Measurements from ENCODE around the gene CBLB.

Gene CBLB

DNA sequence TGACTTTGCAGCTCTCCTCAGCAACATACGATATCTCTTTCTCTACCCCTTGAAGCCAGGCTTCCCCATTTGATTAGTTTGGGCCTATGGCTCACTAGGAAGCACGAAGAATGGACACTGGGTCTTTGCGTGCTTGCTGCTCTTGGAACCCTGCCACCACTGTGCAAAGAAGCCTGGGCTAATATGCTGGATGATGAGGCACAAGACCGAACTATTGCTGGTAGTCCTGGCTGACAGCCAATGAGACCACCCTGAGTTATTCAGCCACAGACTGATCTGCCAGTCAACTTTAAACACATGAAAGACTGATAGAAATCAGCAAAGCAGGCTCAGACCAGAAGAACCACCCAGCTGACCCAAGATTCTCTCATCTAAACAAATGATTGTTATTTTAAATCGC is 250.3 kb downstream of the CBLB start:
- no peak overlapping the region for H3K4me3 ChIP-seq (replicated peaks; ENCODE audit: low read depth, low read length)
- no peak for DNase-seq (ENCODE audit: extremely low read depth, low read depth)
- TF ChIP-seq, protein P1, sequence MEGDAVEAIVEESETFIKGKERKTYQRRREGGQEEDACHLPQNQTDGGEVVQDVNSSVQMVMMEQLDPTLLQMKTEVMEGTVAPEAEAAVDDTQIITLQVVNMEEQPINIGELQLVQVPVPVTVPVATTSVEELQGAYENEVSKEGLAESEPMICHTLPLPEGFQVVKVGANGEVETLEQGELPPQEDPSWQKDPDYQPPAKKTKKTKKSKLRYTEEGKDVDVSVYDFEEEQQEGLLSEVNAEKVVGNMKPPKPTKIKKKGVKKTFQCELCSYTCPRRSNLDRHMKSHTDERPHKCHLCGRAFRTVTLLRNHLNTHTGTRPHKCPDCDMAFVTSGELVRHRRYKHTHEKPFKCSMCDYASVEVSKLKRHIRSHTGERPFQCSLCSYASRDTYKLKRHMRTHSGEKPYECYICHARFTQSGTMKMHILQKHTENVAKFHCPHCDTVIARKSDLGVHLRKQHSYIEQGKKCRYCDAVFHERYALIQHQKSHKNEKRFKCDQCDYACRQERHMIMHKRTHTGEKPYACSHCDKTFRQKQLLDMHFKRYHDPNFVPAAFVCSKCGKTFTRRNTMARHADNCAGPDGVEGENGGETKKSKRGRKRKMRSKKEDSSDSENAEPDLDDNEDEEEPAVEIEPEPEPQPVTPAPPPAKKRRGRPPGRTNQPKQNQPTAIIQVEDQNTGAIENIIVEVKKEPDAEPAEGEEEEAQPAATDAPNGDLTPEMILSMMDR (IDR thresholded peaks at IDR 0.05; ENCODE audit: low read depth, low read length, missing control alignments), result no peak

DNA sequence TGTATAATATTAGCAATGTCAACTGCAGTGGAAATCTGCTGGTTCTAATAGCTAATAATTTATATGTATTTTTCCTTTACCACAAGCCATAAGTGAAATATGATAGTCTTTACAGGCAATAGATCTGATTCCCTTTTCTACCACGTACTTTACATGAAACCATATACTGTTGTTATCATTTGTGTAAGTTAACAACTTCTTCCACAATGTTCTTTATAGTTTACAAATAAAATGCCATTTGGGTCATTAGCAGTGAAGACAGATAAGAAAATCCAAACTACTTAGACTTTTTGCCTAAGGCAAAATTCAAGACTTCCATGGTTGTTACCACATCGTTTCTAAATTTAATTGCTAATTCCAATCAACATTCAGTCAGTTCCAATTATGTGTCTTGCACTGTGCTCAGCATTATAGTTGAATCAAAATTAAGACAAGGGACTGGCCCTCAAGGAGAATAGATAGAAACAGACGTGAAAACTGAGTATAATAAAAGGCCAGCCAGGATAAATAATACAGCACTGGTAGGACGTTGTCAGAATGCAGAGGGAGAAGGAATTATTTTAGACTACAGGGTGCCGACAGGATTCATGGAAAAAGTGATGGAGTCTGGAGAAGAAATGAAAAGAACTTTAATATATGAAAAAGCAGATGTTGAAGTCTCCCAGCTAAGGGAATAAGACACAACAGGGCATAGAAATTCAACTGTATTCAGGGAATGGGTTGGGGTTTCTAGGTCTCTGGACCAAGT is 252.3 kb downstream of the CBLB start:
- no peak for DNase-seq (ENCODE audit: extremely low read depth, low read depth)
- TF ChIP-seq, protein P1 (IDR thresholded peaks at IDR 0.05; ENCODE audit: low read depth, low read length, missing control alignments), result no peak
- no peak overlapping the region for H3K4me3 ChIP-seq (replicated peaks; ENCODE audit: low read depth, low read length)

DNA sequence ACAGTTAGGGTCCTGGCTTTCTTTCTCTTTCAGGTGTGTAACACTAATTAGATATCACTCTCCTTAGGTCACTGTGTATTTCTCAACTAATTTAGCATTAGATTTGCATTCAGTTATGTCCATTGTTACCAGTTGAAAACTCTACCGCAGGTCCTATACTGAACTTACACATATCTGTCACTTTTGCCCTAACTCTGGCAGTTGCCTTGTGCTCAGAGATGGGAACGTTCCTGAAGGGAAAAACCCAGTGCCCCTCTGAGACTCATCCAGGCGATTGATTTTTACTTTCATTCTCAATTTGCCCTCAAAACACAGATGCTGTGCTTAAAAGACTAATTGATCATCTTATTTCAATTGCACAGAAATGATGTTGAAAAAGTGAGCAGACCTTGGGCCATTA is 253.0 kb downstream of the CBLB start:
- DNase-seq (ENCODE audit: extremely low read depth, low read depth), result no peak
- H3K4me3 ChIP-seq (replicated peaks; ENCODE audit: low read depth, low read length), result no peak overlapping the region
- TF ChIP-seq, protein P1 (IDR thresholded peaks at IDR 0.05; ENCODE audit: low read depth, low read length, missing control alignments), result no peak

DNA sequence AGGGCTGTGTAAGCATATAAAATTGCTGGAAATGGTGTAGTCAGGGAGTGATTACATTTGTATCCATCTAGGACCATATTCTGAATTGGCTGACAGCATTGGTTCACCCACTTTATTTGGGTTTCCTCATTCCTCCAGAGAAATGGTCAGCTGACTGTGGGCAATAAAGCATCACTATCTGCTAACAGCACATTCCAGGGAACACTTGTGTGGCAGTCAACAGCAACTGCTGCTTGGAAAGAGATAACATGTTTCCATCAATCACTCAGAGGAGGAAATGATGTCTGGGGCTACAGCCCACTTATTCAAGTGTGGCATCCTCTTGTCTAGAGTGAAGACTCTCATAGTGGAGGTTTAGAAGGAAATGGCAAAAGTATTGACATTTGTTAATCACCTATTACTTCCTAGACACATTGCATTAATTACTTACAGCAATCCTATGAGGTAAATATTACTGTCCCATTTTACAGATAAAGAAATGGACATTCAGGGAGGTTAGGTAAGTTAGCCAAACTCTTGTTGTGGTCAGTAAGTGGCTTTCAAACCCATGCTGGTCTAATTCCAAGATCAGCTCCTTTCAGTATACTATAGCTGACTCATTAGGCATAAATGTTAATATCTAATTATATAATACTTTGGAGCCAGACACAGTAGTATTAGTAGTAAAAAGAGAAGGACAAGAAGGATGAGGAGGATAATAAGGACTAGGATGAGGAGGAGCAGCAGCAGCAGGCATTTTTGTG is 254.4 kb downstream of the CBLB start:
- H3K4me3 ChIP-seq (replicated peaks; ENCODE audit: low read depth, low read length), result no peak overlapping the region
- no peak for DNase-seq (ENCODE audit: extremely low read depth, low read depth)
- TF ChIP-seq, protein P1 (IDR thresholded peaks at IDR 0.05; ENCODE audit: low read depth, low read length, missing control alignments), result no peak

DNA sequence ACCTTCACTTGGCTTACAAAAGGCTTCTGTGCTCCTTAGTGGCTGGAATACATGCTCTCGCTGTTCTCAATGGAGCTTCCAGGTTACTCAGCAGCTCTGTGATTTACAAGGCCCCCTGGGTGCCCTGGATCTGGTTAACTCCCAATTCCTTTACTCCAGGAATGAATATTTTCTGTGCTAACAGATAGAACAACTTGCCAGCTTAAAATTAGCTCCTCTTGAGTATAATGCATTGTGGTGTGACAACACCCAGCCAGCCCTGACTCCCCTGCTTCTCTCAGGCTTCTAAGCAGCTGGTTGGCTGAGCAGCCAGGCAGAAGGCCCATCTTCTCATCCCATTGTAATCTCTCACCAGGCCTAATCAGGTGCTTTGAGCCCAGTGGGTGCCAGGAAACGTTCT is 255.7 kb downstream of the CBLB start:
- no peak for DNase-seq (ENCODE audit: extremely low read depth, low read depth)
- TF ChIP-seq, protein P1 (IDR thresholded peaks at IDR 0.05; ENCODE audit: low read depth, low read length, missing control alignments), result no peak

DNA sequence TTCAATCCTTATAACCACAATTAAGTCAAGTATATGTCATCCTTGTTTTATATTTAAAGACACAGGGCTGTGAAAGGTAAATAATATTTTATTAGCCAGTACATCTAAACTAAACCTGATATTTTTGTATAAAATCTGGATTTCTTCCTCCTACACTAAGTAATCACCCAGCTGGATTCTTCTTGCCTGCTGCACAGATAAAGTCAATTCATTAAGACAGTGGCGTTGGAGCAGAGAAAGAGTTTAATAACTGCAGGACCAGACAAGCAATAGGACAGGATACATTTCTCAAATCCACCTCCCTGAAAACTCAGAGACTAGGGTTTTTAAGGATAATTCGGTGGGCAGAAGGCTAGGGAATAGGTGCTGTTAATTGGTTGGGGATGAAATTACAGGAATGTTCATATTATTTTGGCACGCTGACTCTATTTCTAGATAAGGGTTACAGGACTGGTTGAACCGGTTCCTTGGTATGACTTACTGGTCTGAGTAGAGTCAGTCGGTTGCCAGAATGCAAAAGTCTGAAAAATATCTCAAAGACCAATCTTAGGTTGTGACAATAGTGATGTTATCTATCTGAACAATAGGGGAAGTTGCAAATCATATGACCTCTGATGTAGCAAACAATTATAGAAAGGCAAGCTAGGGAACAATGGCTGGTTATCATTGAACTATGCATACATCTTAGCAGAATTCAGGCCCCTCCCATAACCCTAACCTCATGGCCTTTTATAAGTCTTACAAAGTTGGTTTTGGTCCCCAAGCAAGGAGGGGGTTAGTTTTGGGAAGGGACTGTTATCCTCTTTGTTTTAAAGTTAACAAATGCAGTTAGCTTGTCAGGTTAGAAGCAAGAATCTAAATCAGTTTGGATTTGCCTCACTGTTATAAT is 257.3 kb downstream of the CBLB start:
- no peak for DNase-seq (ENCODE audit: extremely low read depth, low read depth)
- no peak overlapping the region for H3K4me3 ChIP-seq (replicated peaks; ENCODE audit: low read depth, low read length)
- TF ChIP-seq, protein P1 (IDR thresholded peaks at IDR 0.05; ENCODE audit: low read depth, low read length, missing control alignments), result no peak

More for the DNA sequence above, 255.7 kb downstream of the CBLB start:
- no peak overlapping the region for H3K4me3 ChIP-seq (replicated peaks; ENCODE audit: low read depth, low read length)
